ENCODE results near the gene TNRC6C. TPM values are rescaled to one million over a fixed set of nuclear protein-coding genes. Genes with fewer than 3 reads are reported as not detected.

Gene TNRC6C
- total and polyA plus RNA-seq, 2 experiments from 2014 or later = 4.2 to 5.6 TPM

DNA sequence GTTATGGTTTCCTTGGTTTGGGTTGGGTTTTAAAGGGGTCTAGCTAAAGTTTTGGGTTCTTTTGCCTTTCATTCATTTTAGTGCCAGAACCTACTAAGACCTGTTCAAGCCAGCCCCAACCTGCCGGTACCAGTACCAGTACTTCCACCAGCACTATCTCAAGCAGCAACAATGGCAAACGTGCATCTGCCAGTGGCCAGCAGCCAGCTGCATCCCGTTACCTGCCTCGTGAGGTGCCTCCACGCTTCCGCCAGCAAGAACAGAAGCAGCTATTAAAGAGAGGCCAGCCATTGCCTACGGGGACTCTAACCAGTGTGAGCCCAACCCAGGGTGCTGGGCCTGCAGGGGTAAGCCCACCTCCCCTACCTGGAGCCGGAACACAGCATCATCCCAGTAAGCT lies 72.9 kb downstream of the TNRC6C start:
- Histone ChIP-seq H3K4me1 (ENCODE audit: insufficient read depth) (no peaks in the 10 kb centered on the region), H3K79me2 (no peaks in the 10 kb centered on the region), H2AFZ (no peak overlapping the region), H3K36me3 (replicated peaks; ENCODE audit: insufficient read depth, low read depth) (no peaks in the 10 kb centered on the region), H3K9me3 (ENCODE audit: low read depth) (no peaks in the 10 kb centered on the region), H3K27ac (no peak overlapping the region), H3K4me2 (no peak overlapping the region), H4K20me1 (ENCODE audit: insufficient read depth, poor library complexity, severe bottlenecking) (no peaks in the 10 kb centered on the region), H3K27me3 (no peaks in the 10 kb centered on the region), H3K4me3 (no peak overlapping the region), H3K9me2 (replicated peaks; ENCODE audit: insufficient read depth) (no peaks in the 10 kb centered on the region)
- 93% methylated on average over 8 of the region's 8 CpGs for WGBS (ENCODE audit: low lambda C conversion rate, missing lambda C conversion rate)
- TF ChIP-seq, protein P1, sequence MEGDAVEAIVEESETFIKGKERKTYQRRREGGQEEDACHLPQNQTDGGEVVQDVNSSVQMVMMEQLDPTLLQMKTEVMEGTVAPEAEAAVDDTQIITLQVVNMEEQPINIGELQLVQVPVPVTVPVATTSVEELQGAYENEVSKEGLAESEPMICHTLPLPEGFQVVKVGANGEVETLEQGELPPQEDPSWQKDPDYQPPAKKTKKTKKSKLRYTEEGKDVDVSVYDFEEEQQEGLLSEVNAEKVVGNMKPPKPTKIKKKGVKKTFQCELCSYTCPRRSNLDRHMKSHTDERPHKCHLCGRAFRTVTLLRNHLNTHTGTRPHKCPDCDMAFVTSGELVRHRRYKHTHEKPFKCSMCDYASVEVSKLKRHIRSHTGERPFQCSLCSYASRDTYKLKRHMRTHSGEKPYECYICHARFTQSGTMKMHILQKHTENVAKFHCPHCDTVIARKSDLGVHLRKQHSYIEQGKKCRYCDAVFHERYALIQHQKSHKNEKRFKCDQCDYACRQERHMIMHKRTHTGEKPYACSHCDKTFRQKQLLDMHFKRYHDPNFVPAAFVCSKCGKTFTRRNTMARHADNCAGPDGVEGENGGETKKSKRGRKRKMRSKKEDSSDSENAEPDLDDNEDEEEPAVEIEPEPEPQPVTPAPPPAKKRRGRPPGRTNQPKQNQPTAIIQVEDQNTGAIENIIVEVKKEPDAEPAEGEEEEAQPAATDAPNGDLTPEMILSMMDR (IDR thresholded peaks at IDR 0.05; ENCODE audit: poor library complexity) = no peak
- TF ChIP-seq EZH2 (IDR thresholded peaks at IDR 0.05; ENCODE audit: borderline replicate concordance) = no peak
- no peak for TF ChIP-seq EZH2phosphoT487 (IDR thresholded peaks at IDR 0.05; ENCODE audit: low read depth, severe bottlenecking, unreplicated experiment)
- no peak for DNase-seq (ENCODE audit: low spot score)

DNA sequence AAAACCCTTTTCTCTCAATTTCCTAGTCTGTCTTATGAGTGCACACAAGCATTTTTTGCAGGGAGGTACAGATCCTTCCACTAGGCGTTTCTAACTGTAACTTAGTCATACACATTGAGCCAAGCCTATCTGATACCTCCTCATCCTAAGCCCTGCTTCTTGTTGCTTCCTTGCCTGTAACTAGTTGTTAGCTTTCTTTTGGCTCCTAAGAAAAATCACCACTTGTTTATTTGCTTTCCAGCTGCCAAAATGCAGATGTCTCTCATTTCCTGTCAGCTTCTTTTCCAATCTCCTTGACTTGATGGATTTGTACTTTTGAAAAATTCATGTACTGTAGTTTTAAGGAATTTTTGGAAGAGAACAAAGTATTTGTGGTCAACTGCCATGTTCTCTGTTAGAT lies 73.7 kb downstream of the TNRC6C start:
- Histone ChIP-seq H3K9me2 (replicated peaks; ENCODE audit: insufficient read depth) (no peaks in the 10 kb centered on the region), H3K79me2 (no peaks in the 10 kb centered on the region), H3K4me1 (ENCODE audit: insufficient read depth) (no peaks in the 10 kb centered on the region), H4K20me1 (ENCODE audit: insufficient read depth, poor library complexity, severe bottlenecking) (no peaks in the 10 kb centered on the region), H3K36me3 (replicated peaks; ENCODE audit: insufficient read depth, low read depth) (no peaks in the 10 kb centered on the region), H3K4me2 (no peak overlapping the region), H3K27ac (no peak overlapping the region), H3K27me3 (no peaks in the 10 kb centered on the region), H2AFZ (no peak overlapping the region), H3K4me3 (no peak overlapping the region), H3K9me3 (ENCODE audit: low read depth) (no peaks in the 10 kb centered on the region)
- TF ChIP-seq EZH2 (IDR thresholded peaks at IDR 0.05; ENCODE audit: borderline replicate concordance) = no peak
- no peak for TF ChIP-seq EZH2phosphoT487 (IDR thresholded peaks at IDR 0.05; ENCODE audit: low read depth, severe bottlenecking, unreplicated experiment)
- TF ChIP-seq, protein P1 (IDR thresholded peaks at IDR 0.05; ENCODE audit: poor library complexity) = no peak
- 78% methylated on average over 1 of the region's 1 CpG for WGBS (ENCODE audit: low lambda C conversion rate, missing lambda C conversion rate)
- no peak for DNase-seq (ENCODE audit: low spot score)

DNA sequence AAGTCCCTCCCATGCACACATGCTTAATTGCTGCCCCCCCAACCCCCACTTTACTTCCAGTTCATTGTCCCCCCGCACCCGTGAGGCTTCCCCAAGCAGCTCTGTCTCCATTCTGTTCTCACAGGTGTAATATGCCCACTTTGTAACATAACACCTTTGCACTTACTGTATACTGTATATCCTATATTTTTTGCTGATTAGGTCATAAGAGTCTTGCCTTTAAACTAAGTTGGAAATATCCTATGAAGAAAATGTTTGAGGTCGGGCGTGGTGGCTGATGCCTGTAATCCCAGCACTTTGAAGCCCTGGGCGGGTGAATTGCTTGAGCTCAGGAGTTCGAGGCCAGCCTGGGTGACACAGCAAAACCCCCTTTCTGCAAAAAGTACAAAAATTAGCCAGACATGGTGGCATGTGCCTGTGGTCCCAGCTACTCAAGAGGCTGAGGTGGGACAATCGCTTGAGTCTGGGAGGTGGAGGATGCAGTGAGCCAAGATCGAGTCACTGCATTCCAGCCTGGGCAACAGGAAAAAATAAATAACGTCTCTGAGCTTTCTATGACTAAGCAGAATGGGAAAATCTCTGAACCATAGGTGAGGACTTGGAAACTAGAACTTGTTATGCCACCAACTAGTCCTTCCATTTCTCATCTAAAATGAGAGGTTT lies 76.1 kb downstream of the TNRC6C start:
- no peak for DNase-seq (ENCODE audit: low spot score)
- Histone ChIP-seq H3K9me3 (ENCODE audit: low read depth) (no peaks in the 10 kb centered on the region), H3K9me2 (replicated peaks; ENCODE audit: insufficient read depth) (no peaks in the 10 kb centered on the region), H2AFZ (no peak overlapping the region), H3K79me2 (no peaks in the 10 kb centered on the region), H3K27ac (no peak overlapping the region), H3K27me3 (no peaks in the 10 kb centered on the region), H3K36me3 (replicated peaks; ENCODE audit: insufficient read depth, low read depth) (no peaks in the 10 kb centered on the region), H4K20me1 (ENCODE audit: insufficient read depth, poor library complexity, severe bottlenecking) (no peaks in the 10 kb centered on the region), H3K4me1 (ENCODE audit: insufficient read depth) (no peaks in the 10 kb centered on the region), H3K4me3 (no peak overlapping the region), H3K4me2 (no peak overlapping the region)
- TF ChIP-seq, protein P1 (IDR thresholded peaks at IDR 0.05; ENCODE audit: poor library complexity) = no peak
- TF ChIP-seq EZH2 (IDR thresholded peaks at IDR 0.05; ENCODE audit: borderline replicate concordance) (no peak), EZH2phosphoT487 (IDR thresholded peaks at IDR 0.05; ENCODE audit: low read depth, severe bottlenecking, unreplicated experiment) (no peak)
- 94% methylated on average over 9 of the region's 9 CpGs for WGBS (ENCODE audit: low lambda C conversion rate, missing lambda C conversion rate)

Data from hepatocyte (in vitro differentiated cells).